ENCODE data around the gene WDR53.
"Not testable (repeated sequence)": the region's sequence is repeated elsewhere in the genome, so short reads cannot be mapped to it uniquely, and the experiment has no call there.

WDR53 gene

DNA sequence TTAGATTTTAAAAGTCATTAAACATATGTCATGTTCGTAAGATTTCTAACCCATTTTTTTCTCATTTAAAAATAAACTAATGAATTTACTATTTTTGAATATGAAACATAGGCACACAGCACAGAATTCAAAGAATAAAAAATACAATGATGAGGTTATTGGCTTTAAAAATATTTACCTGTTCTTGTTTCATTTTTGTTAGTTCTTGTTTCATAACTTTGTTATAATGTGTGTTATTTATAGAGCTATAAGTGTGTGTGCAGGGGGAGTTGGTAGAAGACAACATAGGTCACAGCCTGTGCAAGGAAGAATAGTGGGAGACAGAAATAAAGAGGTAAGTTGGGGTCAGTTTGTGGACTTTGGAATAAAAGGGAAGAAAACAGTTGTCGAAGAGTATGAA is 40.3 kb upstream of the WDR53 start:
- in situ Hi-C loops (cut with MboI; ENCODE audit: low pct_unique_long_range_greater_than_20kb, low sequenced_read_pairs, unreplicated experiment): no loop called here
- TF ChIP-seq, protein P1, sequence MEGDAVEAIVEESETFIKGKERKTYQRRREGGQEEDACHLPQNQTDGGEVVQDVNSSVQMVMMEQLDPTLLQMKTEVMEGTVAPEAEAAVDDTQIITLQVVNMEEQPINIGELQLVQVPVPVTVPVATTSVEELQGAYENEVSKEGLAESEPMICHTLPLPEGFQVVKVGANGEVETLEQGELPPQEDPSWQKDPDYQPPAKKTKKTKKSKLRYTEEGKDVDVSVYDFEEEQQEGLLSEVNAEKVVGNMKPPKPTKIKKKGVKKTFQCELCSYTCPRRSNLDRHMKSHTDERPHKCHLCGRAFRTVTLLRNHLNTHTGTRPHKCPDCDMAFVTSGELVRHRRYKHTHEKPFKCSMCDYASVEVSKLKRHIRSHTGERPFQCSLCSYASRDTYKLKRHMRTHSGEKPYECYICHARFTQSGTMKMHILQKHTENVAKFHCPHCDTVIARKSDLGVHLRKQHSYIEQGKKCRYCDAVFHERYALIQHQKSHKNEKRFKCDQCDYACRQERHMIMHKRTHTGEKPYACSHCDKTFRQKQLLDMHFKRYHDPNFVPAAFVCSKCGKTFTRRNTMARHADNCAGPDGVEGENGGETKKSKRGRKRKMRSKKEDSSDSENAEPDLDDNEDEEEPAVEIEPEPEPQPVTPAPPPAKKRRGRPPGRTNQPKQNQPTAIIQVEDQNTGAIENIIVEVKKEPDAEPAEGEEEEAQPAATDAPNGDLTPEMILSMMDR (IDR thresholded peaks at IDR 0.05; ENCODE audit: extremely low read depth, insufficient read depth, missing control alignments): no peak
- DNase-seq (ENCODE audit: low spot score): no peak

DNA sequence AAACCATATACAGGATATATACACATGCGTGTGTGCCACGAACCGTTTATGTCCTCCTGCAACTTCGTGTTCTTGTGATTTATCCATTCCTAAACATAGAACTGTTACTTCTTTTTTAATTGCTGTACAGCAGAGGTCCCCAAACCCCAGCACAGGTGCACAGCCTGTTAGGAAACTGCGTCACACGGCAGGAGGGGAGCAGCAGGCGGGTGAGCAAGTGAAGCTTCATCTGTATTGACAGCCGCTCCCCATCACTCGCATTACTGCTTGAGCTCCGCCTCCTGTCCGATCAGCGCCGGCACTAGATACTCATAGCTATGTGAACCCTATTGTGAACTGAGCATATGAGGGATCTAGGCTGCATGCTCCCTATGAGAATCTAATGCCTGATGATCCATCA is 36.2 kb upstream of the WDR53 start:
- TF ChIP-seq, protein P1 (IDR thresholded peaks at IDR 0.05; ENCODE audit: extremely low read depth, insufficient read depth, missing control alignments): no peak
- DNase-seq (ENCODE audit: low spot score): no peak
- in situ Hi-C loops (cut with MboI; ENCODE audit: low pct_unique_long_range_greater_than_20kb, low sequenced_read_pairs, unreplicated experiment): no loop called here

DNA sequence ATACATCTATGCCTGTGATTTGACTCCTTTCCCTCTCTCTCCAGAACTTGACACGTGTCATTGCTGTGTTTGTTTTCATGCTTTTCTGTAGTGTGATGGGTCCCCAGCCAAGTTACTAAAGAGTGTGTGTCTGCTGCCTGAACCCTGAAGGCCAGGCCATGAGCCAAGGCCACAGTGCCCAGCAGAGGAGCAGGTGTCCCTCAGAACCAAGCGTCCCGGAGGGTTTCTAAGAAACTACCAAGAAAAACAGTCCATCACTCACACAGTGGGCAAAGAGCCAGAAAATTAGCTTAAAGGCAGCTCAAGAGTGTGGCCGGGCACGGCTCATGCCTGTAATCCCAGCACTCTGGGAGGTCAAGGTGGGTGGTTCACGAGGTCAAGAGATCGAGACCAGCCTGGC is 35.3 kb upstream of the WDR53 start:
- in situ Hi-C loops (cut with MboI; ENCODE audit: low pct_unique_long_range_greater_than_20kb, low sequenced_read_pairs, unreplicated experiment): no loop called here
- TF ChIP-seq, protein P1 (IDR thresholded peaks at IDR 0.05; ENCODE audit: extremely low read depth, insufficient read depth, missing control alignments): no peak
- no peak for DNase-seq (ENCODE audit: low spot score)

DNA sequence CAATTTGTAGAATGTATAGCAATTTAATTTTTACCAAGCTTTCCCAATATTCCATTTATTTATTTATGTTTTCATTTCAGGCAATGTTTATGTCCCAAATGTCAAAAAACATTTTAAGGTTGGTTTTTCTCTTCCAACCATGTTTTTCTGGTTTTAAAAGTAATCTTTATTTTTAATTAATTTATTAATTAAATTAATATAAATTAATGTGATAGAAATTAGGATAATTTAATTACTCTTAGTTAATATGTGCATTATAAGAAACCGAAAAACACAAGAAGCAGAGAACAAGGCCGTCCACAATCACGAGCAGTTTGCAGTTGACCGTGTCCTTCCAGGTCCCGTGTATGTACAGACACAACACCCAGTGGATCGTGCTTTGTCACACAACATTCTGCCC is 34.3 kb upstream of the WDR53 start:
- DNase-seq (ENCODE audit: low spot score): no peak
- TF ChIP-seq, protein P1 (IDR thresholded peaks at IDR 0.05; ENCODE audit: extremely low read depth, insufficient read depth, missing control alignments): no peak
- in situ Hi-C loops (cut with MboI; ENCODE audit: low pct_unique_long_range_greater_than_20kb, low sequenced_read_pairs, unreplicated experiment): no loop called here

DNA sequence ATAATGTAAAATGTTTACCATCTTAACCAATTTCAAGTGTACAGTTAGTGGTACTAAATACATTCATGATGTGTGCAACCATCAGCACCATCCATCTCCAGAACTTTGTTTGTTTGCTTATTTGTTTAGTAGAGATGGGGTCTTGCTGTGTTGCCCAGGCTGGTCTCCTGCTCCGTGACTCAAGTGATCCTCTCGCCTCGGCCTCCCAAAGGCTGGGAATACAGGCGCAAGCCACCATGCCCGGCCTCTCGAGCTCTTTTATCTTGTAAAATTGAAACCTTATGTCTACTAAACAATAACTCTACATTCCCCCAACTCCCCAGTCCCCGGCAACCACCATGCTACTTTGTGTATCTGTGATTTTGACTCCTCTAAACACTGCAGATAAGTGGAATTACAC is 32.0 kb upstream of the WDR53 start:
- TF ChIP-seq, protein P1 (IDR thresholded peaks at IDR 0.05; ENCODE audit: extremely low read depth, insufficient read depth, missing control alignments): no peak
- DNase-seq (ENCODE audit: low spot score): no peak
- in situ Hi-C loops (cut with MboI; ENCODE audit: low pct_unique_long_range_greater_than_20kb, low sequenced_read_pairs, unreplicated experiment): no loop called here

DNA sequence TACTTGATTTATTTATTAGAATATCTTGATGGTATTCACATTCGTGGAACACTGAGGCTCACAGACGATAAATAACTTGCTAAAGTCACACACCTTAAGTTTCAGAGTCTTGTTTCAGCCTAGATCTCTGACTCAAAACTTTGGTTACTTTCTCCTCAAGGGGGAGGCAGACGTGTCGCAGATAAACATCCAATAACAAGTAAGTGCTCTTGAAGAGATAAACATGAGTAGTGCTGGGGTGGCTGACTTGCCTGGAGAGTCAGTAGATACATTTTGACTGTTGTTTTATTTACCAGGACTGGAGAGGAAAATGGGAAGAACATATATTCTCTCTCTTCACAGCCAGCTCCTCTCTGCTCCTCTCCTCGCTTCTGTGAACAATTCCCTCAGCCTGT is 31.4 kb upstream of the WDR53 start:
- no peak for DNase-seq (ENCODE audit: low spot score)
- in situ Hi-C loops (cut with MboI; ENCODE audit: low pct_unique_long_range_greater_than_20kb, low sequenced_read_pairs, unreplicated experiment): no loop called here
- TF ChIP-seq, protein P1 (IDR thresholded peaks at IDR 0.05; ENCODE audit: extremely low read depth, insufficient read depth, missing control alignments): no peak

DNA sequence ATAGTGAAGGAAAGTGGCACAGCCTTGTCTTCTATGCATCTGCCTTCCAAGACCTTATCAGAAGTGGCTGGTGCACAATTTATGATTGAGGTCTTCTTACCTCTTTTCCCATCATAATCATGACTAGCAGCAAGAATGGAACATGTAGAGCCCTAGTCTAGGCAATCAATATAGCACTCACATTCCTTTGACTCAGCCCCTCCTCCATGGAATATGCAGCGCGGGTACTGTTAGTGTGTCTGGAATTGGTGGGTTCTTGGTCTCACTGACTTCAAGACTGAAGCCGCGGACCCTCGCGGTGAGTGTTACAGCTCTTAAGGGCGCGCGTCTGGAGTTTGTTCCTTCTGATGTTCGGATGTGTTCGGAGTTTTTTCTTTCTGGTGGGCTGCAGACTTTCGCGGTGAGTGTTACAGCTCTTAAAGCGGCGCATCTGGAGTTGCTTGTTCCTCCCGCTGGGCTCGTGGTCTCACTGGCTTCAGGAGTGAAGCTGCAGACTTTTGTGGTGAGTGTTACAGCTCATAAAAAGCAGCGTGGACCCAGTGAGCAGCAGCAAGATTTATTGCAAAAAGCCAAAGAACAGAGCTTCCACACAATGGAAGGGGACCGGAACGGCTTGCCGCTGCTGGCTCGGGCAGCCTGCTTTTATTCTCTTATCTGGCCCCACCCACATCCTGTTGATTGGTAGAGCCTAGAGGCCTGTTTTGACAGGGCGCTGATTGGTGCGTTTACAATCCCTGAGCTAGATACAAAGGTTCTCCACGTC is 29.8 kb upstream of the WDR53 start:
- DNase-seq (ENCODE audit: low spot score); in situ Hi-C loops (cut with MboI; ENCODE audit: low pct_unique_long_range_greater_than_20kb, low sequenced_read_pairs, unreplicated experiment): not testable (repeated sequence)
